DOHH2 (cell line): ENCODE measurements around the gene TPCN2.

ENCODE experiments used
- H3F3A ChIP-seq: fragments of 200-600 bp; sonication (generic), shearing (Covaris generic); 2 replicates; pipeline ENCODE4 v1.6.0; 2016; ENCODE audit warnings: antibody characterized with exemption, mild to moderate bottlenecking; ENCODE audit not compliant: control insufficient read depth, insufficient read depth
- H3K27ac ChIP-seq: fragments of 200-600 bp; sonication (generic); 2 replicates; pipeline ENCODE4 v1.5.1; 2014; ENCODE audit warnings: low read depth, mild to moderate bottlenecking, low read length, moderate library complexity
- H3K27me3 ChIP-seq: fragments of 200-600 bp; sonication (generic); 2 replicates; pipeline ENCODE4 v1.6.1; 2014; ENCODE audit warnings: mild to moderate bottlenecking, low read length, mixed read lengths; ENCODE audit not compliant: control insufficient read depth
- H3K36me3 ChIP-seq: fragments of 200-600 bp; sonication (generic); 2 replicates; pipeline ENCODE4 v1.6.1; 2014; ENCODE audit warnings: mild to moderate bottlenecking, low read length, moderate library complexity, mixed read lengths; ENCODE audit not compliant: control insufficient read depth
- H3K4me1 ChIP-seq: fragments of 200-600 bp; sonication (generic); 2 replicates; pipeline ENCODE4 v1.6.1; 2014; ENCODE audit warnings: mild to moderate bottlenecking, low read length, mixed read lengths; ENCODE audit not compliant: control insufficient read depth
- H3K4me2 ChIP-seq: fragments of 200-600 bp; sonication (generic); 2 replicates; pipeline ENCODE4 v1.6.0; 2014; ENCODE audit warnings: mild to moderate bottlenecking, low read length, moderate library complexity
- H3K4me3 ChIP-seq: fragments of 200-600 bp; sonication (generic); 2 replicates; pipeline ENCODE4 v1.5.1; 2014; ENCODE audit warnings: mild to moderate bottlenecking, low read length, mixed read lengths
- H3K79me2 ChIP-seq: fragments of 200-600 bp; sonication (generic); 2 replicates; pipeline ENCODE4 v1.6.1; 2014; ENCODE audit warnings: mild to moderate bottlenecking, low read length, mixed read lengths; ENCODE audit not compliant: control insufficient read depth
- H3K9me2 ChIP-seq: fragments of 200-600 bp; sonication (generic); replicated peaks from 2 replicates; pipeline ENCODE4 v1.6.1; 2014; ENCODE audit warnings: mild to moderate bottlenecking, low read length, mixed read lengths; ENCODE audit not compliant: control insufficient read depth
- H3K9me3 ChIP-seq: fragments of 200-600 bp; sonication (generic); 2 replicates; pipeline ENCODE4 v1.6.1; 2014; ENCODE audit warnings: antibody characterized with exemption, low read length, mixed read lengths; ENCODE audit not compliant: control insufficient read depth, insufficient read depth
- H4K20me1 ChIP-seq: fragments of 200-600 bp; sonication (generic); 2 replicates; pipeline ENCODE4 v1.6.0; 2014; ENCODE audit warnings: low read depth, mild to moderate bottlenecking, antibody characterized with exemption, low read length, moderate library complexity; ENCODE audit not compliant: control insufficient read depth, insufficient read depth
- CTCF ChIP-seq: fragments of 200-600 bp; sonication (generic); IDR thresholded peaks from one replicate; pipeline ENCODE4 v1.5.1; 2014; ENCODE audit warnings: antibody characterized with exemption, mild to moderate bottlenecking, low read depth, low read length; ENCODE audit not compliant: poor library complexity, severe bottlenecking
- EZH2phosphoT487 ChIP-seq: fragments of 200-600 bp; sonication (generic); IDR thresholded peaks from 2 replicates; pipeline ENCODE4 v1.6.1; 2017; ENCODE audit warnings: borderline replicate concordance, mild to moderate bottlenecking, antibody characterized with exemption, low read length, moderate library complexity, mixed read lengths

Gene TPCN2

GRCh38 chr11:69110451-69110850 lies 61.7 kb downstream of the TPCN2 start:
- H3K27ac ChIP-seq, result no peak overlapping the region

GRCh38 chr11:69111624-69112542 lies 63.2 kb downstream of the TPCN2 start:
- Histone ChIP-seq H3K4me2 (no peak overlapping the region), H3K4me1 (no peaks in the 10 kb centered on the region), H3K9me2 (no peaks in the 10 kb centered on the region), H3K9me3 (no peaks in the 10 kb centered on the region), H4K20me1 (no peaks in the 10 kb centered on the region), H3K27ac (no peak overlapping the region), H3K4me3 (no peak overlapping the region), H3K36me3 (no peaks in the 10 kb centered on the region), H3F3A (no peaks in the 10 kb centered on the region), H3K79me2 (no peaks in the 10 kb centered on the region), H3K27me3 (no peaks in the 10 kb centered on the region)
- no peak for TF ChIP-seq CTCF
- TF ChIP-seq EZH2phosphoT487, result no peak

More at GRCh38 chr11:69110451-69110850, 61.7 kb downstream of the TPCN2 start:
- Histone ChIP-seq H3K9me3 (no peaks in the 10 kb centered on the region), H3K9me2 (no peaks in the 10 kb centered on the region), H3K4me2 (no peak overlapping the region), H3K79me2 (no peaks in the 10 kb centered on the region), H4K20me1 (no peaks in the 10 kb centered on the region), H3K4me1 (no peaks in the 10 kb centered on the region), H3K36me3 (no peaks in the 10 kb centered on the region), H3K4me3 (no peak overlapping the region), H3F3A (no peaks in the 10 kb centered on the region), H3K27me3 (no peaks in the 10 kb centered on the region)
- TF ChIP-seq CTCF (no peak), EZH2phosphoT487 (no peak)

- H3K79me2 ChIP-seq, result no peaks in the 10 kb centered on the region
- H3K4me1 ChIP-seq, result no peaks in the 10 kb centered on the region
- TF ChIP-seq EZH2phosphoT487 (no peak), CTCF (no peak)
- no peak overlapping the region for H3K4me2 ChIP-seq
- H3K4me3 ChIP-seq, result no peak overlapping the region
- H3F3A ChIP-seq, result no peaks in the 10 kb centered on the region
- H3K9me2 ChIP-seq, result no peaks in the 10 kb centered on the region
- no peaks in the 10 kb centered on the region for H3K27me3 ChIP-seq
- H3K9me3 ChIP-seq, result no peaks in the 10 kb centered on the region
- H4K20me1 ChIP-seq, result no peaks in the 10 kb centered on the region
- H3K27ac ChIP-seq, result no peak overlapping the region
- H3K36me3 ChIP-seq, result no peaks in the 10 kb centered on the region
Observed at GRCh38 chr11:69113226-69113625, 64.5 kb downstream of the TPCN2 start.
